Heart right ventricle (tissue), 16 donors: ENCODE measurements around the gene LCAT. TPM values are rescaled to one million over a fixed set of nuclear protein-coding genes. Genes with fewer than 3 reads are reported as not detected.

Source experiments
- ATAC-seq, 8 donors: fragments of 200-7000 bp; cut with Tn5 transposase; one replicate each; pipeline ENCODE4 v1.9.1; 2020; ENCODE audit warnings: mild to moderate bottlenecking in 8 of 8, moderate library complexity in 8 of 8, moderate number of reproducible peaks in 1 of 8
- DNase-seq, 2 donors: peaks; one replicate each; pipeline ENCODE4 v3.0.0-alpha.2; 2020
- H3K27ac ChIP-seq, 10 donors: fragments of 200-600 bp; sonication (generic) in 2 of 10; one replicate each; pipeline versions ENCODE4 v1.5.0 to v1.8.0; 2020 to 2022; ENCODE audit warnings: mild to moderate bottlenecking in 3 of 10
- H3K27me3 ChIP-seq, 7 donors: fragments of 200-600 bp; one replicate each; pipeline ENCODE4 v1.8.0; 2021 to 2022; ENCODE audit warnings: mild to moderate bottlenecking in 2 of 7
- H3K36me3 ChIP-seq, 9 donors: fragments of 200-600 bp; sonication (generic) in 1 of 9; one replicate each; pipeline versions ENCODE4 v1.5.0 to v1.8.0; 2020 to 2022; ENCODE audit warnings: mild to moderate bottlenecking in 2 of 9
- H3K4me1 ChIP-seq, 9 donors: fragments of 200-600 bp; sonication (generic) in 1 of 9; one replicate each; pipeline versions ENCODE4 v1.5.0 to v1.8.0; 2020 to 2022; ENCODE audit warnings: mild to moderate bottlenecking in 4 of 9
- H3K4me3 ChIP-seq, 10 donors: fragments of 200-600 bp; sonication (generic) in 2 of 10; one replicate each; pipeline versions ENCODE4 v1.5.0 to v1.8.0; 2020 to 2022; ENCODE audit warnings: mild to moderate bottlenecking in 7 of 10, moderate library complexity in 2 of 10
- H3K9me3 ChIP-seq, 11 donors: fragments of 200-600 bp in 10 of 11; sonication (generic) in 2 of 11; one replicate each; pipeline versions ENCODE4 v1.5.0 to v1.8.0; 2013 to 2022; ENCODE audit warnings: mild to moderate bottlenecking in 2 of 11, control low read depth in 1 of 11, moderate library complexity in 1 of 11
- WGBS, 2 donors: extraction: QIAGEN DNeasy Blood & Tissue Kit; methylation state at CpG; one replicate each; pipeline ENCODE4 v1.1.7; 2013; ENCODE audit warnings: inconsistent platforms in 1 of 2; 5-methylcytosine and 5-hydroxymethylcytosine counted together
- intact Hi-C, 10 donors: fragments of 100-400 bp; cut with DNase I; formaldehyde crosslinking; loops; one replicate each; pipeline versions ENCODE4 v1.11.1 to v1.14.2; 2022
- polyA plus RNA-seq, 2 donors: library from polyadenylated mRNA; stranded (reverse); fragments of 200-250 nt; gene quantifications; one replicate each; pipeline ENCODE4 v1.2.3, GENCODE V29; 2013
- total RNA-seq, 10 donors: library from RNA; stranded (reverse); fragmentation: NEBNext Ultra II Directional in 3 of 10; extraction: Animal tissue kit (Norgen Biotek cat#: 25700) in 3 of 10; gene quantifications; one replicate each; pipeline versions ENCODE4 v1.2.1 to v1.2.4, GENCODE V29; 2021 to 2023
- TF ChIP-seq, protein P1 (sequence below), 9 donors: fragments of 200-600 bp; sonication (generic) in 2 of 9; IDR thresholded peaks; one replicate each; pipeline versions ENCODE4 v1.5.0 to v1.8.0; 2021 to 2022; ENCODE audit warnings: antibody characterized with exemption in 9 of 9, mild to moderate bottlenecking in 5 of 9, moderate library complexity in 1 of 9
- donor health status: Arrhythmogenic right ventricular cardiomyopathy.
- donor health status: ischemic (EF 13 %, LVEDD 7.1; RV severe dilation, severe dysfunction).
- donor health status: healthy with polysubstance abuse.
- donor health status: DM: no; HTN: yes; CAD: no.
- donor health status: DM: no; HTN: no; CAD: no.
- donor health status: ischemic (EF 25% LVEDD 6.9; RV normal size, moderate dysfunction).
- donor health status: ischemic (EF 25% LVEDD 5.7; RV mildly dilated, moderate dysfunction).
- donor health status: healthy.
- donor health status: DM: yes; HTN: yes; CAD: no.
- donor health status: Ischemic cardiomyopathy.
- donor health status: ischemic (EF 35%, LVEDD 5.7; RV mildly dilated, moderate dysfunction).
- donor health status: nonischemic (EF 11% LVEDD 7.7; RV severe dilation, severe dysfunction).
- donor health status: DM: yes; HTN: yes; CAD: no.
- donor health status: PGD.
- donor health status: ischemic (EF 29% LVEDD 5.4; RV normal size, mild dysfunction).
- donor health status: nonischemic (EF 23%, LVEDD 6.1; RV moderate dilation, normal function).

Gene LCAT
- total and polyA plus RNA-seq, 12 donors, result 14.4 to 96.5 (median 20.6) TPM

DNA sequence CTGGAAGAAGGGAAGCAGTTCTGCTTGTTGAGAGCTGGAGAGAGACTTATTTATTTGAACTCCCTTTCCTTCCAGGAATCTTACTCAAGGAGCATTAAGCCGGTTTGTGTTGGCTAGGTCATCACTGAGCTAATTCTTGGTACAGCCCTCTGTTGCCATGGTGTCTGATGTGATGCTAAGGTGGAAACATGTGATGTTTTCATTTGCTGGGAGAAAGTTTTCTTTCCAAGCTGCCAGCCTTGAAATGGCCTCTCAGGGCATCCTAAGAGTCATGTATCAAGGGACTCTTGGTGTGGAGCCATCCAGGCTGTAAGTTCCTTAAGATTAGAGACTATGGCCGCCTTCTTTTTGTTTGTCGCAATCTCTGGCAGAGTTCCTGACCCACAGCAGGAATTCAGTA is 46.7 kb downstream of the LCAT start:
- peak in 1 of 2 donors; percentile 42 for DNase-seq
- peaks cover 13 to 59% (median 50%) of the 10 kb centered on the region in 9 donors for H3K4me1 ChIP-seq

DNA sequence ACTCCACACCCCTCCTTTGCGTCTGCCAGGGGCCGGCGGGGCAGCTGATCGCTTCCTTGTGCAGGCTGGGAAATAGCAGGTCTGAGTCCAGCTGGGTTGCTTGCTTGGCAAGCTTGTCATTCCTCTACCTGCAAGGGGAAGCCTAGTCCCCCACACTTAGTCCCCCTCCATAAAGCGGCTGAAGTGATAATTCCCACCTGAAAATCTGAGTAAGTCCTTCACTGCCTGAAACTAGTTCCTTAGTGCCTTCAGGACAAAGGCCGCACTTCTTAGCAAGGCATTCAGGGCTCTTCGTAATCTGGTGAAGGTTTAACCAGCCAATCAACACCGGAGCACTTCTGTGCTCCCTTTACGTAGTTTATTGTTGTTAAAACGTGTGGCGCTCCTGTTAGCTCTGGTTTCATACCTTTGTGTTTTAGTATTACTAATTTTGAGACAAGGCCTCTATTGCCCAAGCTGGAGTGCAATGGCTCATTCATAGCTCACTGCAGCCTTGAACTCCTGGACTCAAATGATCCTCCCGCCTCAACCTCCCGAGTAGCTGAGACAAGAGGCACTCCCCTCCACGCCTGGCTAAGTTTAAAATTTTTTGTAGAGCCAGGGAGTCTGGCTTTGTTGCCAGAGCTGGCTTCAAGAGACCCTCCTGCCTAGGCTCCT is 50.0 kb downstream of the LCAT start:
- H3K9me3 ChIP-seq, result no peaks in the 10 kb centered on the region
- peaks cover 13 to 60% (median 53%) of the 10 kb centered on the region in 9 donors for H3K4me1 ChIP-seq
- DNase-seq, result no peak
- WGBS, 2 donors, result 19 to 20% methylated on average over 14 of the region's 14 CpGs
- TF ChIP-seq, protein P1, sequence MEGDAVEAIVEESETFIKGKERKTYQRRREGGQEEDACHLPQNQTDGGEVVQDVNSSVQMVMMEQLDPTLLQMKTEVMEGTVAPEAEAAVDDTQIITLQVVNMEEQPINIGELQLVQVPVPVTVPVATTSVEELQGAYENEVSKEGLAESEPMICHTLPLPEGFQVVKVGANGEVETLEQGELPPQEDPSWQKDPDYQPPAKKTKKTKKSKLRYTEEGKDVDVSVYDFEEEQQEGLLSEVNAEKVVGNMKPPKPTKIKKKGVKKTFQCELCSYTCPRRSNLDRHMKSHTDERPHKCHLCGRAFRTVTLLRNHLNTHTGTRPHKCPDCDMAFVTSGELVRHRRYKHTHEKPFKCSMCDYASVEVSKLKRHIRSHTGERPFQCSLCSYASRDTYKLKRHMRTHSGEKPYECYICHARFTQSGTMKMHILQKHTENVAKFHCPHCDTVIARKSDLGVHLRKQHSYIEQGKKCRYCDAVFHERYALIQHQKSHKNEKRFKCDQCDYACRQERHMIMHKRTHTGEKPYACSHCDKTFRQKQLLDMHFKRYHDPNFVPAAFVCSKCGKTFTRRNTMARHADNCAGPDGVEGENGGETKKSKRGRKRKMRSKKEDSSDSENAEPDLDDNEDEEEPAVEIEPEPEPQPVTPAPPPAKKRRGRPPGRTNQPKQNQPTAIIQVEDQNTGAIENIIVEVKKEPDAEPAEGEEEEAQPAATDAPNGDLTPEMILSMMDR (IDR thresholded peaks at IDR 0.05), result no peak
- intact Hi-C loops, result loop anchor here in 1 of 10 donors (5.0 kb wide), 1 partner anchor 52 kb away; the partner anchor contains the start of gene THAP11
- H3K36me3 ChIP-seq, result no peaks in the 10 kb centered on the region
- ATAC-seq, result no peak
- H3K4me3 ChIP-seq, result peak overlapping the region; percentile 72 to 100 (median 96)
- H3K27me3 ChIP-seq, result no peaks in the 10 kb centered on the region
- peak overlapping the region; percentile 87 to 99 (median 97) for H3K27ac ChIP-seq

More for the DNA sequence above, 46.7 kb downstream of the LCAT start:
- peak overlapping the region in 7 of 10 donors; percentile 10 to 55 (median 46) for H3K27ac ChIP-seq
- no peak overlapping the region for H3K4me3 ChIP-seq
- ATAC-seq, result peak in 3 of 8 donors; percentile 6 to 33 (median 22)
- TF ChIP-seq, protein P1 (IDR thresholded peaks at IDR 0.05), result no peak
- 75 to 79% methylated on average over 3 of the region's 3 CpGs for WGBS, 2 donors
- no peaks in the 10 kb centered on the region for H3K9me3 ChIP-seq
- intact Hi-C loops, result no loop called here
- H3K36me3 ChIP-seq, result peaks cover 0 to 13% (median 0%) of the 10 kb centered on the region in 9 donors
- H3K27me3 ChIP-seq, result no peaks in the 10 kb centered on the region

DNA sequence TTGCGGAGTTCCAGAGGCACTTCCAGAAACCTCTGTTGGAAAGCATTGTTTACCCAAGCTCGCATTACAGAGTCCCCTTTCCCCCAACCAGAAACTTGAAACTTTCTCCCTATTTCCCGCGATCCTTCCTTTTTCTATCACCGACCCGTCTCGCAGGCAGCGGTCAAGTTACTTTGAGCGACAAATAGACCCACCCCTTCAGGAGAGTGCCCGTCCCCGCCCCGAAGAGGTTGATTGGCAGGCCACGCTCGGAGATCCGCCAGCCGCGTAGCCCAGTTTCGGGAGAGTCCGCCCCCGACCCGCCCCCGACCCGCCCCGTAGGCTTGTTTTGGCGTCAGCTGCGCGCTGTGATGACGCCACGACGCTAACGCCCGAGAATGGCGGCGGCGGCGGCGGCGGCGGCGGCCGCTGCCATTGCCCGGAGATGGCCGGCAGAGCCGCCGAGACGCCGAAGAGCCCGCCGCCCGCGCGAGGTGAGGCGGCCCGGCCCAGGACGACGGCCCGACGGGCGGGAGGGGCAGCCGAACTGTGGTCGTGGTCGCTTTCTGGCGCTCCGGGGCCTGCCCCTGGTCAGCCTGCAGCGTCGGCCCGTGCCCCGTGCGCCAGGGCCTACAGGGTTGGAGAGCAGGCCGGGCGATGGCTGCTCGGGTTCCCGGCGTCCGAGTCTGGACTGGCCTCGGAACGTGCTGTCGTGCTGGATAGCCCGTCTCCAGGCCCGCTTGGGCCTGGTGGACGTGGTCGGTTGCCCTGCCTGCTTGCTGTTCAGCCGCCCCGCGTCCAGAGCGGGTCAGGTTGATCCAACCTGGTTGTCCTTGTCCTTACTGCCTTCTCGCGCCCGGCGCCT is 50.8 kb downstream of the LCAT start, which contains the start of gene PSKH1:
TSS of gene PSKH1 (plus strand) at position 356 of the 844 bp plus-strand sequence. CDS start 15,496 bp downstream, outside the sequence.
- peak within 1 kb of the TSS; percentile 72 to 100 (median 96) for H3K4me3 ChIP-seq
- intact Hi-C loops, result loop anchor here in 1 of 10 donors (5.0 kb wide), 1 partner anchor 51 kb away; the partner anchor contains the start of gene THAP11
- TF ChIP-seq, protein P1 (IDR thresholded peaks at IDR 0.05), result no peak
- no peaks in the 10 kb centered on the region for H3K36me3 ChIP-seq
- H3K27me3 ChIP-seq, result no peaks in the 10 kb centered on the region
- peak; percentile 96 to 99 (median 99) for ATAC-seq
- peak; percentile 97 to 98 for DNase-seq
- H3K4me1 ChIP-seq, result peaks cover 13 to 55% (median 52%) of the 10 kb centered on the region in 9 donors
- H3K27ac ChIP-seq, result peak within 1 kb of the TSS; percentile 87 to 99 (median 97)
- no peaks in the 10 kb centered on the region for H3K9me3 ChIP-seq
- 0% methylated on average over 86 to 90 of the region's 90 CpGs for WGBS, 2 donors

DNA sequence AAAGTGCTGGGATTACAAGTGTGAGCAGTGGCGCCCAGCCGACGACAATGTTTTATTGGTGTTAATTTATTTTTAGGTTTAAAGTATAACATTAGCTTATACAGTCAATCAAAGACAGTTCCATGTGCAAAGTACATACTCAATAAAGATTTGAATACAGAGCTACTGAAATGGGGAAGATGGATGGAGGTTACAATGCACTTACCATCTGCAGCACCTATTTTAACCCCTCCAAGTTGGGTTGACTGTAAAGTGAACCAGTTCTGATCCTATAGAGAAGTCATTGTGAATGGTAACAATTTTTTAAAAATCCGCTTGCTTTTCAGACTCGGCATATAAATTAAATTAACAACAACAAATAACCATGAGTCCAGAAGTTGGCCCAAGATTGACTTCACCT is 51.5 kb downstream of the LCAT start:
- intact Hi-C loops, result loop anchor here in 1 of 10 donors (5.0 kb wide), 1 partner anchor 50 kb away; the partner anchor contains the start of gene THAP11
- DNase-seq, result no peak
- WGBS, 2 donors, result 72% methylated on average over 5 of the region's 5 CpGs

More for the DNA sequence above, 51.5 kb downstream of the LCAT start:
- H3K27me3 ChIP-seq, result no peaks in the 10 kb centered on the region
- H3K27ac ChIP-seq, result peak overlapping the region in 8 of 10 donors; percentile 90 to 99 (median 98)
- TF ChIP-seq, protein P1 (IDR thresholded peaks at IDR 0.05), result no peak
- H3K9me3 ChIP-seq, result no peaks in the 10 kb centered on the region
- H3K4me3 ChIP-seq, result peak overlapping the region in 9 of 10 donors; percentile 84 to 100 (median 97)
- ATAC-seq, result no peak
- H3K36me3 ChIP-seq, result no peaks in the 10 kb centered on the region
- peaks cover 11 to 48% (median 45%) of the 10 kb centered on the region in 9 donors for H3K4me1 ChIP-seq
